NB4 (cell line): Measurements from ENCODE around the gene CDC42EP3.

ENCODE experiments used
- POLR2A ChIP-seq: IDR thresholded peaks from 2 replicates; pipeline ENCODE4 v1.6.1; 2011; ENCODE audit warnings: mild to moderate bottlenecking; ENCODE audit not compliant: insufficient read length; ENCODE audit errors: extremely low read depth
- TF ChIP-seq, protein P1 (sequence below): IDR thresholded peaks from one replicate; pipeline ENCODE4 v1.5.1; 2012; ENCODE audit warnings: low read depth, low read length

DNA sequence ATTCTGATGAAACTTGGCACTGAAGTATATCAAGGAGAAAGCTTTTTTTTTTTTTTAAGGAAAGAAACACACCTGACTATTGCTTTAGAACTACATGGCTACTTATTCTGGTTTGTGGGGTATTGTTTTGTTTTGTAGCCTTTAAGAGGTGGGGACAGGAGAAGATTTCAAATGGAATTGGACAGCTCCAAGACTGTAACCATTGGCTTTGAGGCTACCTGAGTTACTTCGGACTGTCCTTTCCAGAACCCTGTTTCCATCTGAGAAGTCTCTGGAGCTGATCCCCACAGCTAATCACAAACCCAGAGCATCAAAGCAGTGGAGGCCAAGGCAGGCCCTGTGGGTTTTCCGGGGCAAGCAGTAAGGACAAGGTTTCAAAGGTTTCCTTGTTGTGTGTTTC is 4.7 kb downstream of the CDC42EP3 start:
- TF ChIP-seq, protein P1, sequence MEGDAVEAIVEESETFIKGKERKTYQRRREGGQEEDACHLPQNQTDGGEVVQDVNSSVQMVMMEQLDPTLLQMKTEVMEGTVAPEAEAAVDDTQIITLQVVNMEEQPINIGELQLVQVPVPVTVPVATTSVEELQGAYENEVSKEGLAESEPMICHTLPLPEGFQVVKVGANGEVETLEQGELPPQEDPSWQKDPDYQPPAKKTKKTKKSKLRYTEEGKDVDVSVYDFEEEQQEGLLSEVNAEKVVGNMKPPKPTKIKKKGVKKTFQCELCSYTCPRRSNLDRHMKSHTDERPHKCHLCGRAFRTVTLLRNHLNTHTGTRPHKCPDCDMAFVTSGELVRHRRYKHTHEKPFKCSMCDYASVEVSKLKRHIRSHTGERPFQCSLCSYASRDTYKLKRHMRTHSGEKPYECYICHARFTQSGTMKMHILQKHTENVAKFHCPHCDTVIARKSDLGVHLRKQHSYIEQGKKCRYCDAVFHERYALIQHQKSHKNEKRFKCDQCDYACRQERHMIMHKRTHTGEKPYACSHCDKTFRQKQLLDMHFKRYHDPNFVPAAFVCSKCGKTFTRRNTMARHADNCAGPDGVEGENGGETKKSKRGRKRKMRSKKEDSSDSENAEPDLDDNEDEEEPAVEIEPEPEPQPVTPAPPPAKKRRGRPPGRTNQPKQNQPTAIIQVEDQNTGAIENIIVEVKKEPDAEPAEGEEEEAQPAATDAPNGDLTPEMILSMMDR, result no peak
- TF ChIP-seq POLR2A, result no peak
